GM19035 (cell line): ENCODE results near the gene CIBAR2.

Experiments used
- ATAC-seq: cut with Tn5 transposase; IDR thresholded peaks from one replicate; pipeline ENCODE4 v1.9.1; 2021; ENCODE audit not compliant: unreplicated experiment

The CIBAR2 gene

GRCh38 chr16:85083051-85083639 lies 29.1 kb downstream of the CIBAR2 start:
- ATAC-seq: no peak

DNA sequence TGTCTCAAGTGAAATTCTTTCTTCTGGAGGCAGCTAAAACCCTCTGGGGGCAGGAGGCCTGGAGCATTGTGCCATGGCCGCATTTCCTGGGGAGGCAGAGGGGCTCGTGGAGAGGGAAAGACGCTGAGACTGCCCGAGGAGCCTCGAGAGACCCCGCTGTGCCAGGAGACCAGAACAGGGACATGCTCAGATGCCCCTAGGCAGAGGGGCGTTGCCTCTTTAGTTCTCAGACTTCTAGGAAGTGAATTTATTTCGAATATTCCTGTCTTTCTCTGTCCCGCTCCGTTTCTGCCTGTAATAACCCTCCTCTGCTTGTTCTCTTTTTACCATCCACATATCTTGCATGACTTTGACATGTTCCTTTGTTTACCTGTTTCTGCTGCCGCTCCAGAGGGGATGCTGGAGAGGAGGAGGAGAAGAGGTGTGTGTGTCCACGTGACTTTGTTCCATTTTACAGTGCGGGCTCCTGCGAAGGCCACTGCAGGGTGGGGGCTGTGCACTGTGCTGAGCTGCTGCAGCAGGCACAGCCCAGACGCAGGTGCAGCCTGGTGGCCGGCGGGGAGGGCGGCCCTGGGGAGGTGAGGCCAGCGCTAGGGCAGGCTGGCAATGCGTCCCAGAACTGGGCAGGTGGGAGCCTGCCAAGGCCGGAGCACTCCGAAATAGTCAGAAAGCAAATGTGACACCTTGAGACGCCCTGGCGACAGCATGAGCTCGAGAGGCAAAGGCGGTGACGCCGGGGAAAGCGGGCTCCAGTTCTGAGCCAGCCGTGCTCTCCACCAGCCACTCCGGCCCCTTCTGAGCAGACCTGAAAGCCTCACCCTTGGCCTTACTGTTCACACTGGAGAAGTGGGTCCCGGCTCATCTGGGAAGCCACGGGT lies 29.9 kb downstream of the CIBAR2 start:
- no peak for ATAC-seq

- ATAC-seq: no peak
Observed at GRCh38 chr16:85081765-85082164, 30.5 kb downstream of the CIBAR2 start.

- ATAC-seq: no peak
Observed at GRCh38 chr16:85081038-85081437, 31.2 kb downstream of the CIBAR2 start.

- no peak for ATAC-seq
Observed at GRCh38 chr16:85079785-85080570, 32.3 kb downstream of the CIBAR2 start.

GRCh38 chr16:85078952-85079351 lies 33.3 kb downstream of the CIBAR2 start:
- no peak for ATAC-seq

- no peak for ATAC-seq
Observed at GRCh38 chr16:85078226-85078625, 34.0 kb downstream of the CIBAR2 start.

- no peak for ATAC-seq
Observed at GRCh38 chr16:85077576-85078125, 34.6 kb downstream of the CIBAR2 start.

- ATAC-seq: no peak
Observed at GRCh38 chr16:85077039-85077438, 35.2 kb downstream of the CIBAR2 start.

- no peak for ATAC-seq
Observed at GRCh38 chr16:85075236-85075924, 36.9 kb downstream of the CIBAR2 start.

DNA sequence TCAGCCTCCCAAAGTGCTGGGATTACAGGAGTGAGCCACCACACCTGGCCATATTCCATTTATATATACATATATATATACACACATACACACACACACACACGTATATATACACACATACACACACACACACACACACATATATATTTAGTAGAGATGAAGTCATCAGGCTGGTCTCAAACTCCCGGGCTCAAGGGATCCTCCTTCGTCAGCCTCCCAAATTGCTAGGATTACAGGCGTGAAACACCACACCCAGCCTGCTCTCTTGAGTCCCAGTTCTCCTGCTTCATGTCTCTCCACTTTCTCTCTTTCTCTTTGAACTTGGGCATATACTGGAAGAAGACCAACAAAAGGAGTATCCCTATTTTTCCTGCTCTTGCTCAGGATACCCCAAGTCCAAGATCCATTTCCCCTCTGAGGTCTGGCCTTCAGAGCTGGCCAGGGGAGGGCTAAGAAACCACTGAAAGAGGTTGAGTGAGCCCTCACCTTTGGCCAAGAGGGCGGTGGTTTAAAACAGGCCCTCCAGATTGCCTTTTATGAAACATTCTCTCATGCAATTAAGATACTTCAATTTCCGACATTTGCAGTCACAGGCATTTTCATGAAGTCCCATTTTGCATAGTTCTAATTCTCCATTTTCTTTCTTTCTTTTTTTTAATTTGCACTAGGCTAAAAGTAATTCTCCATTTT lies 37.9 kb downstream of the CIBAR2 start:
- no peak for ATAC-seq

DNA sequence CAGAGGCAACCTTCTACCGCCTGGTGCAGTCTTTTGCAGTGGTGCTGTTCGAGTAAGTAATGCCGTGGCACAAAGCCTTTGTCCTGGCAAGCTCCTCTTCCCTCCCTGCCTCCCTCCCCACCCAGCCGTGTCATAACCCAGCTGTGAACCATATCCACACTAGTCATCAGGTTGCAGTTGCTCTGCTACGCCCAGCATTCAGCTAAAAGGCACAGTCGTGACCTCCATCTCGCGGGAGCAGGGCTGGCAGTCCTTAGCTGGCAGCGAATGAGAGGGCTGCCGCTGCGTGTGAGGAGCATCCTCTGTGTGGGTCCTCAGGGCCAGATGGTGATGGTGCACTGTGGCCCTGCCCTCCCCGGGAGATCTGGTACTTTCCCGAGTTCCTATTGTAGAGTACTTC lies 39.3 kb downstream of the CIBAR2 start:
- no peak for ATAC-seq

GRCh38 chr16:85072076-85072860 lies 40.0 kb downstream of the CIBAR2 start:
- ATAC-seq: no peak

- ATAC-seq: no peak
Observed at GRCh38 chr16:85069171-85069570, 43.1 kb downstream of the CIBAR2 start.

- no peak for ATAC-seq
Observed at GRCh38 chr16:85068746-85069145, 43.5 kb downstream of the CIBAR2 start.

DNA sequence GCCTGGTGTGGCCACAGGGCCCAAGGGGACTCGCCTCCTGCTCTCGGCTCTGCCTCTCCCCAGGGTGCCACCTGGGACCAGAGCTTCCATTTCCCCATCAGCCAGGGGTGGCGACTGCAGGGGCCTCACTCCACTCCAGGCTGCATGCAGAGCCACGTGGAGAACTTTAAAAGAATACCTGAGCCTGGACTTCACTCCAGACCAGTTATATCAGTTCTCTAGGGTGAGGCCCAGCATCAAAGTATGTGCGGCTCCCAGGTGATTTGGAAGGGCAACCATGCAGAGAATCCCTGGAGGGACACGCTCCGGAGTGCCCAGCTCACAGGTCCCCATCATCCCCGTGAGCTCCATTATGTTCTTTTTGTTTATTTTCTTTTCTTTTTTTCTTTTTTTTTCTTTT lies 44.8 kb downstream of the CIBAR2 start:
- no peak for ATAC-seq

- ATAC-seq: no peak
Observed at GRCh38 chr16:85067024-85067423, 45.2 kb downstream of the CIBAR2 start.

- ATAC-seq: no peak
Observed at GRCh38 chr16:85066346-85066885, 45.9 kb downstream of the CIBAR2 start.

GRCh38 chr16:85065099-85065498 lies 47.2 kb downstream of the CIBAR2 start:
- ATAC-seq: no peak
